Activated CD8-positive, alpha-beta memory T cell treated with anti-CD3 and anti-CD28 coated beads for 24 hours (primary cell): ENCODE data around the gene SPTBN2.
A peak's percentile ranks its signal among the peaks of the same experiment; 100 is the strongest.
"Not testable (repeated sequence)": the region's sequence is repeated elsewhere in the genome, so short reads cannot be mapped to it uniquely, and the experiment has no call there.

Experiments used
- DNase-seq: peaks from one replicate; pipeline ENCODE4 v3.0.0-alpha.2; 2020

SPTBN2 gene

DNA sequence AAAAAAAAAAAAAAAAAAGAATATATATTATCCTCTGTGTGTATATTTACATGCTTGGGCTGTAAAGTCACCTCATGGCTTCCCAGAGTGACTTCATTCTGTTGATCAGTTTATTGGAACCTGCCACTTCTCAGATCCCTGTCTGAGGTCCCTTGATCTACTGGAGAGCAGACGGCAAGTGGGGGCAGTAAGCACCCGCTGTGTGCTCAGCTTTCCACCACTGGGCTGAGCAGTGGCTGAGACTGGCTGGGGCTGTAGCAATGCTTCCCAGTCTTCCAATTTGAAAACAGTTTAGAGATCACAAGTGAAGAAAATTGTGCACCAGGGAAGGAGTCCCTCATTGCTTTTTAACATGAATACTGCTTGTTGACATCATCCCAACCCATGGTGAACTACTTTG, 44.4 kb downstream of the SPTBN2 start:
- no peak for DNase-seq

DNA sequence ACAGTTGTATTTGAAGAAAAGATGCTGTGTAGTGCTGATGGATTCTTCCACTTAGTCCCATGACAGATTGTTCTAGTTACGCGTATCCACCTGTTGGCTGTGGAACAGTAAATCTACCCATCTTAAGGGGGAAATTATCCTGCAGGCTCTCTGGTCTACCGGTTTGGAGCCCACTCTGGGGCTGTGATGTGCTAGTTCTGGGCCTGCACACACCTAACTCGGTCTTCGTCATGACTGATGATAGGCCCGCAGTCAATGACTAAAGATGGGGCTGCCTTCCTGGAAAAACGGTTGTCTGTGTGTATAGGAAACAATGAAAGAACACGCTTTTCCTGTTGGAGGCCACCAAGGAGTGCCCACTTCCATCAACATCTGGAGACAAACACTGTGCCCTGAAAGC, 45.1 kb downstream of the SPTBN2 start:
- no peak for DNase-seq

DNA sequence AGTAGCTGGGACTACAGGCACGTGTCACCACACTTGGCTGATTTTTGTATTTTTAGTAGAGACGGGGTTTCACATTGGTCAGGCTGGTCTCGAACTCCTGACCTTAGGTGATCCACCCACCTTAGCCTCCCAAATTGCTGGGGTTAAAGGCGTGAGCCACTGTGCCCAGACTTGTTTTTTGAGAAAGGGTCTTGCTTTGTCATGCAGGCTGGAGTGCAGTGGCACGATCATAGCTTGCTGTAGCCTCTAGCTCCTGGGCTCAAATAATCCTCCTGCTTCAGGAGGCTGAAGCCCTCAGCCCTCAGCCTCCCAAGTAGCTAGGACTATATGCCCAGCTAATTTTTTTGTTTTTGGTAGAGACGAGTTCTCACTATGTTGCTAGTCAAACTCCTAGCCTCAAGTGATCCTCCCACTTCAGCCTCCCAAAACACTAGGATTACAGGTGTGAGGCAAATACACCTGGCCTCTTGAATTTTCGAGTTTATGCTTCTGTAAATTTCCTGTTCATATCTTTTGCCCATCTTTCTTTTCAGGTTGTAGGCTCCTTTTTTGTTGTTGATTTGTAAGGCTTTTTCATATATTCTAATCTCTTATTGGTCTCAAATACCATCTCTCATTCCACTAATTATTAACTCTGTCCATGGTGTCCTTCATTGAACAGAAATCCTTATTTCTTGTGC, 47.9 kb downstream of the SPTBN2 start:
- DNase-seq = no peak

DNA sequence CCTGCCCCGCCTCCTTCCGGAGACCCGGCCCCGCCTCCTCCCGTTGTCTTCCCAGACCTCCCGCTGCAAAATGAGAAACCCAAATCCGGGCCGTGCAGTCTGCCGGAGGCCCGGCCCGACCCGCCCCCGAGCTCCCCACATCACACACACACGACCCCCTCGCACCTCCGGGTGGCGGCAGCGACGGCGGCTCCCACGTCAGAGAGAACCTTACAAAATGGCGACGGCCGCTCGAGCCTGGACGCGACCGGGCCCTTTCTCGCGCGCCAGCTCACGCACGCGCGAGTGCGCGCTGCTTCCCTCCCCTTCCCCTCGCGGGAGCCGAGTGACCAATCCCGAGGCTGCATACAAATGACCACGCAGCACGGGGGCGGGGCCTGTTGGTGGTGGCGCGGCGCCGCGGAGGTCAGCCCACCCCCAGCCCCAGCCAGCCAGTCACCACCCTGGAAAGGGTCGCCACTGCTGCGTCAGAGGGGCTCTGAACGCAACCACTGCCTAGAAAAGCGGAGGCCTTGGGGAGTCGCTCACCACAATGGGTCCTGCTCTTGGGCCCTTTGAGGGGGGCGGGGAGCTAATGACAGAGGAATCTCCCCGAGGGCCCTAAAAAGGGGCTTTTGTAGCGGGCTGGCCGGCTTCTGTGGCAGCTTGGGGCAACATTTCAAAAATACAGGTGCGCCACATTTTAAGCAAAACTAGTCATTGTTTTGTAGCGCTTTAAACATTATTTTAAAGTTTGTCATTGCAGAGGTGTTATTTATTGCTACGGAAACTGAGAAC, 51.2 kb downstream of the SPTBN2 start, which contains the start of gene RBM4B:
Gene RBM4B, minus strand, starts transcription at position 289 of the 777 bp plus-strand sequence. CDS start 808 bp downstream, outside the sequence.
- peak; percentile 98 for DNase-seq

DNA sequence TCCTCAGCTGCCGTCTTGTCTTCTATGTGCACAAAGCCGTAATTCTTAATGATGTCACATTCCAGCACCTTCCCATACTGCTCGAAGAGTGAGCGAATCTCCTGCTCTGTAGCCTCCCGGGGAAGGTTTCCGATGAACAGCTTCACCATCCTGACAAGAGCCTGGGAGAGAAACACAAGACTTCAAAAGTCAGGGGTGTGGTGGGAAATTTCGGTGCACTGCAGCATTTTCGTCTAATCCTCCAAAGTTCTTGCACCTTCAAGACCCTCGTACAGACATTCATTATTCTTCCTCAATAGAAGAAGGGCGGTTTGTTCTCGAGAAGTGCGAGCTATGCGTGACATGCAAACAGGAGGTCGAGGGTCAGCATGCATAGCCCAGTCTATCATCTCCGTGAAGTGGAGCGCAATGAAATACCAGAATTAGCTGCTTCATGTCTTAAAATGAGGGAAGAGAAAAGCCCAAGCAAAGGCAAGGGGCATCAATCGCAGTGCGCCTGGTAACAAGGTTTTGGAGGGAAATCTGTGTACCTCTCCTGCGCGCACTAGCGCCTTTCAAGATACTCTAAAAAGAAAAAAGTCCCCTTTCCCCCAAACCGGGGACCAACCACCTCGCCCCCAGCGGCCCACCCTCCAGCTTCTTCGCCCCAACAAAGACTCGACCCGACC, 52.0 kb downstream of the SPTBN2 start:
- no peak for DNase-seq

DNA sequence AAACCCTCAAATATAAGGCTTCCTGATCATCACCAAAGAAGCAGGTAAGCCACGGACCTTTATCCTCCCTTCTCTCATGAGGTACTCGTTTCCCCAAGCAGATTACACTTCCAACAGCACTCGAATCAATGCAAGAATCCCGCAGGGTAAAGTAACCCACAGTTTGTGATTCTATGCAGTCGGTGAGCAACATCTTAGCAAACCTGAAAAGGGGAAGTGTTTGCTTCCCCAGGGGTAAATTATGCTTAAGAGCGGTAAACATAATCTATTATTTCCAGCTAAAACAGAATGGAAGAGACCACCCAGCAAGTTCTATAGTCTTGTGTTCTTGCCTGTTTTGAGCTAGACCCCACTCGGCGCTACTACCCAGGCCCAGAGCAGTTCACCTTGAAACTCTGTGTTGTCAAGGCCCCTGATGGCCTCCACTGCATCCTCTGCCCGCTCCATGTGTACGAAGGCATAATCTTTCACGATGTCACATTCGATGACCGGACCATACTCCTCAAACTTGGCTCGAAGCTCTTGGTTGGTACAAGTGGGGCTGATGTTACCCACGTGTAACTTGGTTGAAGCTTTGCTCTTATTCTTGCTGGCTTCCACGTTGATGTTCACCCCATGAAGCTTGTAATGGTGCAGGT, 52.6 kb downstream of the SPTBN2 start:
- DNase-seq = no peak

DNA sequence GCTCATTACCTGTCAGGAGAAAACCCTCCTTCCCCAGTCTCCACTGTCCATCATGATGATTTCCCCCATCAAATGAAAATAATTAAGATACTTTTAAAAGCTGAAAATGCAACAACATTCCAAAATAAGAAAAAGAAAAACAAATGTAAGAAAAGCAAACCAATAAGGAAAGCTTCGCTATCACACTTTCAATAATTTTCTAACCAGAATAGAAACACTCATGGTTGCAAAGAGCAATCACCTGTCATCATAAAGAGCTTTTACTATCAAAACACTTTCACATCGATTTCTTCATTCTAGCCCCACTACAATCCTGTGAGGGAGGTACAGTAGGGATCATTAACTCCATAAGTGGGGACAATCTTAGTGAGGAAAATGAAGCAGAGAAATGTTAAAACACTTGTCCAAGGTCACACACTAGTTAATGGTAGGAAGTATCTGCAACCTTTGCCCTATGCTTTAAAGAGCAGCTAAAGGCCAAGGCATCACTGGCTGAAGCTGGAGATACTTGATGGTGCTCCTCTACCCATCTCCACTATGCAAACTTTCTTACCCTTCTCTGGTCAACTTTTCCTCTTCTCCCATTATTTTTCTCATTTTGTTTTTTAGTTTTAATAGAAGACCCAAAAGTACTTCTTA, 53.9 kb downstream of the SPTBN2 start:
- no peak for DNase-seq

DNA sequence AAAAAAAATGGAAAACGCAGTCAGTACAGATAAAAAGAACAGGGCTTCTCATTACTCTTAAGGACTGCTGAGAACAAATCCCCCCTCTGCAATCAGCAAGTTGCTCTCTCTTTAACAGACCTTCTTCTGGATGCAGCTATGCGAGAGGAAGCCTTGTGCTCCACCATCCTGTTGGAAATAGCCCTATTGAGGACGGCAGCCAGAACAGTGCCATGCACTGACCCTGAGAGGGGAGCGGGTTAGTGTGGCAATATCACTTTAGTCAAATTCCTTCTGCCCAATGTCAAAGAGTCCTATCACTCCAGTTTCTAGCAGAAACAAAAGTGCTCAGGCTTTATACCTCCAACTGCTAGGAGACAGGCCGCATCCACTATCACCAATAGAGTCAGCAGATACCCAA, 58.2 kb downstream of the SPTBN2 start:
- DNase-seq = no peak

DNA sequence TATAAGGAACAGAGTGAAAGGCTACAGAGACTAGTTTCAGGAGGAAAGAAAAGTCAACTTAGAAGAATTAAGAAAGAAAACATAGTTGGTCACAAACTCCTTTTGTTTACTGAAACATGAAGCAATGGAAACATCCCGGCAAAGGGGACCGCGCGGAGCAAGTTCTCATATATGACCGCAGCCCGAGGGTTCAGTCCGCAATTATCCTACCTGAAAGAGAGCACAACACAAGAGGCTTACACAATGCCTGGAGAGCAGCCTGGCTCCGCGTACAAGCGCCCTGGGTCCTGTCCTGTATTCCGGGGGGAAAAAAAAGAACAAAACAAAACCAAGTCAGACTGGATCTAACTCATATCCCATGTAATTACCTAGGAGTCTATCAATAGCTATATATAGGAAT, 63.6 kb downstream of the SPTBN2 start:
- DNase-seq = no peak

DNA sequence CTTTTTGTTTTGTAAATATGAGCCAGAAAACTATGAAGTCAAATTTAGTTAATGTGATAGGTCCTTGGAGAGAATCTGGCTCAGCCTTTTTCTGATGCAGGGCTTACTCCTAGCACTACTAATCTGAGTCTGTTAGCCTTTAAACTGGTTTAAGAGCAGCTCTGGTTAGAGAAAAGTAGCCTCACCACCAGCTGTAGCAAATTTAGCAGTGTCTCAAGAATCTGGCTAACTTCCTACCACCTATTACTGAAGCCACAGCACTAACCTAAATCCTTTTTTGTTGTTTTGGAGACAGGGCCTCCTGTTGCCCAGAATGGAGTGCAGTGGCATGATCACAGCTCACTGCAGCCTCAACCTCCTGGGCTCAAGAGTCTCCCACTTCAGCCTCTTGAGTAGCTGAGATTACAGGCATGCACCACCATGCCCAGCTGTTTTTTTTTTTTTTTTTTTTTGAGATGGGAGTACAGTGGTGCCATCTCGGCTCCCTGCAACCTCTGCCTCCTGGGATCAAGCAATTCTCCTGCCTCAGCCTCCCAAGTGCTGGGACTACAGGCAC, 65.2 kb downstream of the SPTBN2 start:
- DNase-seq = peak; percentile 28

DNA sequence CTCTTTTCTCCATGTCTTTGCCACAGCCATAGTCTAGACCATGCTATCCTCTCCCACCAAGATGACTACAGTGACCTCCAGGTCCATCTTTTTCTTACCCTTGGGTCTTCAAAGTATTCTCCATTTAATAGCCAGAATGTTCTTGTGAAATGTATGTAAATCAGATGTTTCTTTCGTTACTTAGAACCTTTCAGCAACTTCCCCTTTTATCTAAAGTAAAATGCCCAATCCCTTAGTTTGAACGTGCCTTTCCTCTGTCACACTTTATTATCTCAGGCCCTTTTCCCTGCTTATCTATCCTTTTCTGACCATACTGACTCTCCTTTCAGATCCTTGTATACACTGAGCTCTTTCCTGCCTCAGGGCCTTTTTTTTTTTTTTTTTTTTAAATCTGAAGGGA, 69.3 kb downstream of the SPTBN2 start:
- DNase-seq = no peak

DNA sequence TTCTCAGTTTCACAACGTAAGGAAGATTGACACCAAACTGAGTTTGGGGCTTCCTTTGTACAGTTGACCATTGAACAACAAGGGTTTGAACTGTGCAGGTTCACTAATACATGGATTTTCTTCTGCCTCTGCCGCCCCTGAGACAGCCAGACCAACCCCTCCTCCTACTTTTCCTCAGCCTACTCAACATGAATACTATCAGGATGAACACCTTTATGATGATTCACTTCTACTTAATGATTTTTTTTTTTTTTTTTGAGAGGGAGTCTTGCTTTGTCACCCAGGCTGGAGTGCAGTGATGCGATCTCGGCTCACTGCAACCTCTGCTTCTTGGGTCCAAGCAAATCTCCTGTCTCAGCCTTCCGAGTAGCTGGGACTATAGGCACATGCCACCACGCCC, 75.9 kb downstream of the SPTBN2 start:
- DNase-seq = no peak

DNA sequence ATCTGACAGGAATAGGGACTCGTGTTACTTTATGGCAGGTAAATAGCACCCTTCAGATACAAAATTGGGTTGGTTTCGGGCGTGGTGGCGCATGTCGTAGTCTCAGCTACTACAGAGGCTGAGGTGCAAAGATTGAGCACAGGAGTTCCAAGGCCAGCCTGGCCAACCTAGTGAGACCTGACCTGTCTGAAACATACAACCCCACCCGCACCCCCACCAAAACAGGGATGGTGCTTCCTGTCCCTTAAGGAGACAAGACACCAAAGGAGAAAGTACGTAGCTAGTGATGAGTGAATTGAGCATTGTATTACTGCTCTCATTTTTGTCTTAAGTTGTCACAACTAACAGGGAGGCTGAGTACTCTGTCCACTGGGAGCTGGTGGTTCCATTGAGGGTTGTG, 76.4 kb downstream of the SPTBN2 start:
- no peak for DNase-seq

DNA sequence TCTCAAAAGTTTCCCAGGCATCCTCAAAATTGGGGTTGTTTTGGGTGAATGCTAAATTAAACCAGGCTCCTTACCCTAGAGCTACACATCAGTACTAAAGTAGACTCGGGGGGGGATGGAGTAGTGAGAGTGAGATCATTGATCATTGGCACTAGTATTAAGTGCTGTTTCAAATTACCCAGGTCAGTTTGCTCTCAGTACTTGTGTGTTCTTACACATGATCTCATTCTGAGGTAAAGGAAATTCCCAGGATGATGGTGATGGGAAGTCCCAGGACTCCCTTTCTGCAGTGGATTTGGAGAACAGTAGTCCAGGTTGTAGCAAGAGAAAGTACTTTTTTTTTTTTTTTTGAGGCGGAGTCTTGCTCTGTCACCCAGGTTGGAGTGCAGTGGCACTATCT, 78.0 kb downstream of the SPTBN2 start:
- no peak for DNase-seq

DNA sequence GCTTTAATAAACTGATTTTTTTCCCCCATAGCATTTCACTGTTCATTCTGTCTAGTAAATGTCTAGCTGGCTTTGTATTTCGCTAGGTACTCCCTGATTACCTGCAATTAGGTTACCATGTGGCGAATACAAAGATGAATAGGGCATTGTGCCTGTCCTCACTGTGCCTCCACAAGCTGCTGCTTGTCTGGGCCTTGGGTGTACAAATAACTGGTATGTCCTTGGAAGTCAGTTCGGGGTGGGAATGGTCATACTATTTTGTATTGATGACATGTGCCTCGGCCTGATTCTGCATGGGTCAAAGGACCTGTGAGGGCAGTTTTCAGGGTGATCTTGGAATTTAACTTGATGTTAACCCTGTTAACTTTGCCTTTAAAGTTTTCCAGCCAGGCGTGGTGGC, 79.1 kb downstream of the SPTBN2 start:
- no peak for DNase-seq

DNA sequence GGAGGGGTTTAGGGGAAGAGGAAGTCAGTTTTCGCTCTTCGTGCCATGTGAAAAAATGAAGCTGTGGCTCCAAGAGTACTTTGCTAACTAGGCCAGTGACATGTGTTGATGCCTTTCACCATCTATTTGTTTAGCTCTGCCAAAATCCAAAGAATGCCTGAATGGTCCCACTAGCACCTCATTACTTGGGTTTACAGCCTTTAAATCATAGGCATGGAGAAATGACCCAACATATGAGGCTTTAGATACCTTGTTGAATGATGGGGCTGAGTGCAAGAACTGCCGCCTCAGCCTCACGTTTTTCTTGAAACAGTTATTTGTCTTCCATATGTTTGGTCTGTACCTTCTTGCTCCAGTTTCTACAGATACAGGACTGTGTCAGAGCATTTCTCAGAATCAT, 82.2 kb downstream of the SPTBN2 start:
- DNase-seq = no peak

DNA sequence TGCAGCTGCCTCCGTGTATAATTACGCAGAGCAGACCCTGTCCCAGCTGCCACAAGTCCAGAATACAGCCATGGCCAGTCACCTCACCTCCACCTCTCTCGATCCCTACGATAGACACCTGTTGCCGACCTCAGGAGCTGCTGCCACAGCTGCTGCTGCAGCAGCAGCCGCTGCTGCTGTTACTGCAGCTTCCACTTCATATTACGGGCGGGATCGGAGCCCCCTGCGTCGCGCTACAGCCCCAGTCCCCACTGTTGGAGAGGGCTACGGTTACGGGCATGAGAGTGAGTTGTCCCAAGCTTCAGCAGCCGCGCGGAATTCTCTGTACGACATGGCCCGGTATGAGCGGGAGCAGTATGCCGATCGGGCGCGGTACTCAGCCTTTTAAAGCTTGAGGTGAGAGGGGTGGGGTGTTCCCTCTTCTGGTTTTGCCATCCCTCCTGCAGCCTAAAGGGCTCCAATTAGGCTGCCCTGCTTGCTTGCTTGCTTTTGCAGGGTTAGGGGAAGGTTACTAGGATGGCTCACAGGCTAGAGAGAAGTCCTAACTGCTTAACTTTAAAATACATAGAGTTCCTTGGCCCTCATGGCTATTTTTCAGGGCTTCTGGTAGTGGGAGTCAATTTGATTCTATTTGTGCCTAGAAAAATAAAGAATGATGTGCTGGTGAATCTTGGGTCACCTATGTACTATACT, 85.1 kb downstream of the SPTBN2 start:
- DNase-seq = no peak

DNA sequence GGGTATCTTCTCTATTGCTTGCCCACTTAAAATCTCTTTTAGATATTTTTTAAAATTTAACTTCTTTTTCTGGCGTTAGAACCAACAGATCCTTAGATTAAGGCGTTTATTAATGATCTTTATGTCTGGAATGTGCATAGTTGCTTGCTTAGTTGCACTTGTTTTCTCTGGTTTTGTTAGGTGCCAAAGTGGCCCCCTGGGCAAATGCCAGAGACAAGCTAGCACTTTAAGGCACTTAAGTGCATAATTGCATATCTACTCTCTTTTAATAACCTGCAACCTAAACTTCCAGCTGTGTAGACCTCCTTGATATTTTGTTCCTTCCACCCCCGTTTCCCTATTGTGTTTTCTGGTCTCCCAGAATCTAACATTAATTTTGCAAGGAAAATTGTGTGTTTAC, 87.2 kb downstream of the SPTBN2 start:
- DNase-seq = no peak

DNA sequence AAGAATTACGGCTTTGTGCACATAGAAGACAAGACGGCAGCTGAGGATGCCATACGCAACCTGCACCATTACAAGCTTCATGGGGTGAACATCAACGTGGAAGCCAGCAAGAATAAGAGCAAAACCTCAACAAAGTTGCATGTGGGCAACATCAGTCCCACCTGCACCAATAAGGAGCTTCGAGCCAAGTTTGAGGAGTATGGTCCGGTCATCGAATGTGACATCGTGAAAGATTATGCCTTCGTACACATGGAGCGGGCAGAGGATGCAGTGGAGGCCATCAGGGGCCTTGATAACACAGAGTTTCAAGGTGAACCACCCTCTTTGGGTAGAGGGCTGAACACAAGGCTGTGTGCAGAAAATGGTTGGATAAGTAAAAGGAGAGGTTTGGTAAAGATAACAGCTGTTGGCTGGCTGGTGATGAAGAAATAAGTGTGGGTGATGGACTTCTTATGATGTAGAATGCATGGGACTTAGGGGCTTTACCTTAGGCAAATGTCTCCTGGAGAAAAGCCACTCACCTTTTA, 89.1 kb downstream of the SPTBN2 start:
- not testable (repeated sequence) for DNase-seq

DNA sequence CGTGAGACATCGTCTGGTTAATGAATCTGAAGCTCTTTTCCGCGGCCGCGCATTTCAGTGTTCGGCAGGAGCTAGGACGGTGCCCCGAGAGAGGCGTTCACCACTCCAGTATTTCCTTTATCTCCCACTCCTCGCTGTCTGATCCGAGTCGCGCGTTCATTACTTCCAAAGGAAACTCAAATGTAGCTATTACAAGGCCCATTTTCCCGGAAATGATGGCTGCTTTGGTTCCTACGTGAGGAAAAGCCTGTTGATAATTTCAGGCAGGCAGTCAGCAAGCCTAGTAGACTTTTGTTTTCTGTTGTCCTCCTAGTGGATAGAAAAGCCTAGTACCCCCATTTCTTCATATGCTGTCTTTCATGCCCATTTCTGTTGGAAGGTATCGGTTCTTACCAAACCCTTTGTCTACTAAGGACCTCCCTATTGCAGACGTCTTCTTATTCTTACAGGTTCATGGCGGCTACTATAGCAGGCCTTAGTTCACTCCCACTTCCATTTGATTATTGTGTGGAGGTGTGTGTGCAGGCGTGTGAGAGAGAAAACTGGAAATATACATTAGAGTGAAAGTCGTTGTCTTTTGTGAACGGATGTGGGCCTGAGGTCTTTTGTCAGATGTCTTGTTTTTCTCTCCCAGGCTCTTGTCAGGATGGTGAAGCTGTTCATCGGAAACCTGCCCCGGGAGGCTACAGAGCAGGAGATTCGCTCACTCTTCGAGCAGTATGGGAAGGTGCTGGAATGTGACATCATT, 89.8 kb downstream of the SPTBN2 start:
- DNase-seq = no peak
